ENCODE measurements around the gene POLR3A. TPM values are rescaled to one million over a fixed set of nuclear protein-coding genes. Genes with fewer than 3 reads are reported as not detected.

The POLR3A gene
- total RNA-seq, 1 donor from 2014 or later, result 19.5 TPM

DNA sequence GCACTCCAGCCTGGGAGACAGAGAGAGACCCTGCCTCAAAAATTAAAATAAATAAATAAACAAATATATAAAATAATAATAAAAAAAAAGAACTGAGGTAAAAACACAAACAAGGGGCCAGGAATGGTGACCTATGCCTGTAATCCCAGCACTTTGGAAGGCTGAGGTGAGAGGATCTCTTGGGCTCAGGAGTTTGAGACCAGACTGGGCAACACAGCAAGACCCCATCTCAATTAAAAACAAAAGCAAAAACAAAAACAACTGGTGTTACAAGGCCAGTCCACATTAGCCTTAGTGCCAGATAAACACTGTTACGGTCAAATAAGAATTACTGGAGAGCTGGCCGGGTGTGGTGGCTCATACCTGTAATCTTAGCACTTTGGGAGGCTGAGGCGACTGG is 5.6 kb downstream of the POLR3A start:
- TF ChIP-seq, protein P1, sequence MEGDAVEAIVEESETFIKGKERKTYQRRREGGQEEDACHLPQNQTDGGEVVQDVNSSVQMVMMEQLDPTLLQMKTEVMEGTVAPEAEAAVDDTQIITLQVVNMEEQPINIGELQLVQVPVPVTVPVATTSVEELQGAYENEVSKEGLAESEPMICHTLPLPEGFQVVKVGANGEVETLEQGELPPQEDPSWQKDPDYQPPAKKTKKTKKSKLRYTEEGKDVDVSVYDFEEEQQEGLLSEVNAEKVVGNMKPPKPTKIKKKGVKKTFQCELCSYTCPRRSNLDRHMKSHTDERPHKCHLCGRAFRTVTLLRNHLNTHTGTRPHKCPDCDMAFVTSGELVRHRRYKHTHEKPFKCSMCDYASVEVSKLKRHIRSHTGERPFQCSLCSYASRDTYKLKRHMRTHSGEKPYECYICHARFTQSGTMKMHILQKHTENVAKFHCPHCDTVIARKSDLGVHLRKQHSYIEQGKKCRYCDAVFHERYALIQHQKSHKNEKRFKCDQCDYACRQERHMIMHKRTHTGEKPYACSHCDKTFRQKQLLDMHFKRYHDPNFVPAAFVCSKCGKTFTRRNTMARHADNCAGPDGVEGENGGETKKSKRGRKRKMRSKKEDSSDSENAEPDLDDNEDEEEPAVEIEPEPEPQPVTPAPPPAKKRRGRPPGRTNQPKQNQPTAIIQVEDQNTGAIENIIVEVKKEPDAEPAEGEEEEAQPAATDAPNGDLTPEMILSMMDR (IDR thresholded peaks at IDR 0.05), result no peak
- no peak for DNase-seq (ENCODE audit: extremely low spot score, unreplicated experiment)
- H3K36me3 Mint-ChIP-seq (ENCODE audit: unreplicated experiment), result peaks cover 51% of the 10 kb centered on the region

GRCh38 chr10:78021201-78021600 is 8.1 kb downstream of the POLR3A start:
- H3K36me3 Mint-ChIP-seq (ENCODE audit: unreplicated experiment), result peaks cover 57% of the 10 kb centered on the region
- H3K27me3 Mint-ChIP-seq (ENCODE audit: unreplicated experiment), result no peaks in the 10 kb centered on the region
- no peaks in the 10 kb centered on the region for H3K4me1 Mint-ChIP-seq (ENCODE audit: unreplicated experiment)
- H3K9me3 Mint-ChIP-seq (ENCODE audit: unreplicated experiment), result no peaks in the 10 kb centered on the region
- TF ChIP-seq, protein P1 (IDR thresholded peaks at IDR 0.05), result no peak
- no peak for DNase-seq (ENCODE audit: extremely low spot score, unreplicated experiment)
- no peak overlapping the region for H3K27ac Mint-ChIP-seq (ENCODE audit: unreplicated experiment)
- no peak overlapping the region for H3K4me3 Mint-ChIP-seq (ENCODE audit: unreplicated experiment)

More for the DNA sequence above, 5.6 kb downstream of the POLR3A start:
- Mint-ChIP-seq H3K27me3 (ENCODE audit: unreplicated experiment) (no peaks in the 10 kb centered on the region), H3K27ac (ENCODE audit: unreplicated experiment) (no peak overlapping the region), H3K4me1 (ENCODE audit: unreplicated experiment) (peaks cover 18% of the 10 kb centered on the region), H3K9me3 (ENCODE audit: unreplicated experiment) (no peaks in the 10 kb centered on the region), H3K4me3 (ENCODE audit: unreplicated experiment) (no peak overlapping the region)

GRCh38 chr10:78019264-78019663 is 10.1 kb downstream of the POLR3A start:
- H3K27me3 Mint-ChIP-seq (ENCODE audit: unreplicated experiment), result no peaks in the 10 kb centered on the region
- no peak overlapping the region for H3K27ac Mint-ChIP-seq (ENCODE audit: unreplicated experiment)
- H3K9me3 Mint-ChIP-seq (ENCODE audit: unreplicated experiment), result no peaks in the 10 kb centered on the region
- DNase-seq (ENCODE audit: extremely low spot score, unreplicated experiment), result no peak
- no peak overlapping the region for H3K4me3 Mint-ChIP-seq (ENCODE audit: unreplicated experiment)
- TF ChIP-seq, protein P1 (IDR thresholded peaks at IDR 0.05), result no peak
- peaks cover 53% of the 10 kb centered on the region for H3K36me3 Mint-ChIP-seq (ENCODE audit: unreplicated experiment)
- H3K4me1 Mint-ChIP-seq (ENCODE audit: unreplicated experiment), result no peaks in the 10 kb centered on the region

- Mint-ChIP-seq H3K4me3 (ENCODE audit: unreplicated experiment) (no peak overlapping the region), H3K4me1 (ENCODE audit: unreplicated experiment) (no peaks in the 10 kb centered on the region), H3K36me3 (ENCODE audit: unreplicated experiment) (peaks cover 57% of the 10 kb centered on the region), H3K27ac (ENCODE audit: unreplicated experiment) (no peak overlapping the region), H3K27me3 (ENCODE audit: unreplicated experiment) (no peaks in the 10 kb centered on the region), H3K9me3 (ENCODE audit: unreplicated experiment) (no peaks in the 10 kb centered on the region)
- no peak for DNase-seq (ENCODE audit: extremely low spot score, unreplicated experiment)
- TF ChIP-seq, protein P1 (IDR thresholded peaks at IDR 0.05), result no peak
Observed at GRCh38 chr10:78017856-78018255, 11.5 kb downstream of the POLR3A start.

DNA sequence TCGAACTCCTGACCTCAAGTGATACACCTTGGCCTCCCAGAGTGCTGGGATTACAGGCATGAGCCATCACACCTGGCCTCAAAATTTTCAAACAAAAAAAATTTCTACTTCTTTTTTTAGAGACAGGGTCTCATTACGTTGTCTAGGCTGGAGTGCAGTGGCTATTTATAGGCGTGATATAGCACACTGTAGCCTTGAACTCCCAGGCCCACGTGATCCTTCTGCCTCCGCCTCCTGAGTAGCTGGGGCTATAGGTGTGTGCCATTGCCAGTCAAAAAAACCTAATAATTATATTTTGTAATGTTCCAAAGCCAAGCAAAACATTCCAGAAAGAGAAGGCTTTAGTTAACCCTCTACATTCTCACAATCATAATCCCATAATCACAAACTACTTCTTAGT is 13.8 kb downstream of the POLR3A start:
- H3K4me3 Mint-ChIP-seq (ENCODE audit: unreplicated experiment), result no peak overlapping the region
- DNase-seq (ENCODE audit: extremely low spot score, unreplicated experiment), result no peak
- no peaks in the 10 kb centered on the region for H3K27me3 Mint-ChIP-seq (ENCODE audit: unreplicated experiment)
- H3K4me1 Mint-ChIP-seq (ENCODE audit: unreplicated experiment), result no peaks in the 10 kb centered on the region
- H3K9me3 Mint-ChIP-seq (ENCODE audit: unreplicated experiment), result no peaks in the 10 kb centered on the region
- TF ChIP-seq, protein P1 (IDR thresholded peaks at IDR 0.05), result no peak
- H3K27ac Mint-ChIP-seq (ENCODE audit: unreplicated experiment), result no peak overlapping the region
- peaks cover 49% of the 10 kb centered on the region for H3K36me3 Mint-ChIP-seq (ENCODE audit: unreplicated experiment)
